Measurements from ENCODE around the gene KPNA3. TPM values are rescaled to one million over a fixed set of nuclear protein-coding genes. Genes with fewer than 3 reads are reported as not detected.

KPNA3 gene
- total and polyA plus RNA-seq, 11 donors, result 21.7 to 104 (median 50.2) TPM

DNA sequence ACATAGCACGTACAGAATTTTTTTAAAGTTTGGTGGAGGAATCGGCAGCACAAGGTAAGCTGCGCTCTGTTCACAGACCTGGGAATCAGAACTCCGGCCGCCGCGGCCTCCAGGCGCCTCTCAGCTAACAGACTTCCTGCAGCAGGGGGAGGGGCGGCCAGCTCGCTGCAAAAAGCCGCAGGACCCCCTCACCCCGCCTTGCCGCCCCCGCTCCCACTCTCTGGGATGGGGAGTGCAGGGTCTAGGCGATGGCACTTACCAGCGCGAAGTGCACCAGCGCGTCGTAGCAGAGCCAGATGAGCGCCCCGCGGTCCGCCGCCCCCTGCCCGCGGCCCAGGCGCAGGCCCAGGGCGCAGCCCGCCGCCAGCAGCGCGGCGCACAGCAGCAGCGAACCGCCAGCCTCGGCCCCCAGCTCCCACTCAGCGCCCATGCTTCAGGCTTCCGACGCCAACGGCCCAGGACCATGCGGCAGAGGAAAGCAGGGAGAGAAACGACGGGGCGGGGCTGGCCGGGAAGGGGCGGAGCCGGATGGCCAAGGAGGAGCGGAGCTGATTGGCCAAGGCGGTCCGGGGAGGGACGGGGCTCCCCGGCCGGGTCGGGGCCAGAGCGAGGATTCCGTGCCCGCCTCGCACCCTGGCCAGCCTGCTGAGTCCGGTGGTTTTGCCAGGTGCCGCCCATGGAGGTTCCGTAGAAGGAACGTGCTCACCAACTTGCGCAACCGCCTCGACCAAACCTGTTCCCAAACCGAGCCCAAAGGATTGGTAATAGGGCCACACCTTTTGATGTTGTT, 101.3 kb downstream of the KPNA3 start, which contains the start of gene EBPL:
EBPL (minus strand) TSS at position 492 of the 790 bp plus-strand sequence; CDS start at position 430, 62 bp downstream.
- peak within 1 kb of the TSS; percentile 18 to 97 (median 74) for H3K4me3 ChIP-seq
- peaks cover 0 to 15% (median 6%) of the 10 kb centered on the region in 12 donors for H3K4me1 ChIP-seq
- DNase-seq (peak; percentile 91 to 96 (median 94)), ATAC-seq (peak; percentile 96 to 100 (median 100))
- TF ChIP-seq POLR2A (IDR thresholded peaks at IDR 0.05), result peak in 1 of 2 donors; percentile 23
- peak in 2 of 12 donors; percentile 8 to 11 for TF ChIP-seq CTCF (IDR thresholded peaks at IDR 0.05)
- WGBS, 4 donors, result 1 to 3% (median 1%) methylated on average over 26 to 67 of the region's 67 CpGs
- H3K27ac ChIP-seq, result peak within 1 kb of the TSS; percentile 17 to 90 (median 76)
- H3K9me3 ChIP-seq, result no peaks in the 10 kb centered on the region
- intact Hi-C loops (cut with DNase I), result loop anchor here in 7 of 10 donors (5.0 to 10.0 kb wide), 2 partner anchors 94 to 101 kb away; partner anchors contain the start of gene KPNA3 (in 5 of the 7)
- peaks cover 0 to 9% (median 0%) of the 10 kb centered on the region in 9 donors for H3K36me3 ChIP-seq
- H3K27me3 ChIP-seq, result no peaks in the 10 kb centered on the region

- Histone ChIP-seq H3K27me3 (no peaks in the 10 kb centered on the region), H3K36me3 (peaks cover 0 to 9% (median 0%) of the 10 kb centered on the region in 9 donors), H3K4me1 (peaks cover 0 to 15% (median 6%) of the 10 kb centered on the region in 12 donors), H3K9me3 (no peaks in the 10 kb centered on the region), H3K4me3 (peak overlapping the region; percentile 18 to 97 (median 74)), H3K27ac (peak overlapping the region in 10 of 12 donors; percentile 17 to 90 (median 77))
- ATAC-seq, result no peak
- DNase-seq, result no peak
- intact Hi-C loops (cut with DNase I), result loop anchor here in 7 of 10 donors (5.0 to 10.0 kb wide), 2 partner anchors 94 to 102 kb away; partner anchors contain the start of gene KPNA3 (in 5 of the 7)
- WGBS, 4 donors, result 11 to 16% (median 11%) methylated on average over 17 of the region's 17 CpGs
- no peak for TF ChIP-seq POLR2A (IDR thresholded peaks at IDR 0.05)
- TF ChIP-seq CTCF (IDR thresholded peaks at IDR 0.05), result no peak
Measured at GRCh38 chr13:49690133-49690994, 102.1 kb downstream of the KPNA3 start.

GRCh38 chr13:49683489-49683888, 109.0 kb downstream of the KPNA3 start:
- ATAC-seq, result no peak
- H3K27me3 ChIP-seq, result no peaks in the 10 kb centered on the region
- DNase-seq, result no peak
- H3K4me1 ChIP-seq, result no peaks in the 10 kb centered on the region
- TF ChIP-seq POLR2A (IDR thresholded peaks at IDR 0.05) (no peak), CTCF (IDR thresholded peaks at IDR 0.05) (no peak)
- H3K4me3 ChIP-seq, result no peak overlapping the region
- 89 to 98% (median 96%) methylated on average over 6 of the region's 6 CpGs for WGBS, 4 donors
- no peak overlapping the region for H3K27ac ChIP-seq
- intact Hi-C loops (cut with DNase I), result no loop called here
- H3K9me3 ChIP-seq, result no peaks in the 10 kb centered on the region
- H3K36me3 ChIP-seq, result peaks cover 0 to 16% (median 0%) of the 10 kb centered on the region in 9 donors
